HG02623 (cell line): ENCODE results near the gene AUTS2.

Experiments used
- ATAC-seq: cut with Tn5 transposase; IDR thresholded peaks from one replicate; pipeline ENCODE4 v1.9.1; 2021; ENCODE audit warnings: moderate library complexity; ENCODE audit not compliant: unreplicated experiment

Gene AUTS2

GRCh38 chr7:70142247-70142932, 544.1 kb downstream of the AUTS2 start:
- ATAC-seq: no peak

GRCh38 chr7:70143075-70144044, 545.1 kb downstream of the AUTS2 start:
- ATAC-seq: no peak

GRCh38 chr7:70148997-70149396, 550.7 kb downstream of the AUTS2 start:
- ATAC-seq: no peak

GRCh38 chr7:70152313-70152712, 554.0 kb downstream of the AUTS2 start:
- no peak for ATAC-seq

GRCh38 chr7:70153933-70154332, 555.7 kb downstream of the AUTS2 start:
- ATAC-seq: no peak

GRCh38 chr7:70154521-70155180, 556.4 kb downstream of the AUTS2 start:
- ATAC-seq: no peak

GRCh38 chr7:70156057-70156456, 557.8 kb downstream of the AUTS2 start:
- ATAC-seq: no peak

- no peak for ATAC-seq
Observed at GRCh38 chr7:70159121-70159520, 560.8 kb downstream of the AUTS2 start.

GRCh38 chr7:70165477-70166170, 567.3 kb downstream of the AUTS2 start:
- ATAC-seq: no peak

GRCh38 chr7:70171369-70171920, 573.2 kb downstream of the AUTS2 start:
- no peak for ATAC-seq

GRCh38 chr7:70177166-70177565, 578.9 kb downstream of the AUTS2 start:
- ATAC-seq: no peak

- no peak for ATAC-seq
Observed at GRCh38 chr7:70178211-70178610, 579.9 kb downstream of the AUTS2 start.

- ATAC-seq: no peak
Observed at GRCh38 chr7:70178787-70179186, 580.5 kb downstream of the AUTS2 start.

GRCh38 chr7:70182521-70182920, 584.2 kb downstream of the AUTS2 start:
- no peak for ATAC-seq

- ATAC-seq: no peak
Observed at GRCh38 chr7:70183278-70183677, 585.0 kb downstream of the AUTS2 start.

- ATAC-seq: no peak
Observed at GRCh38 chr7:70188901-70189650, 590.8 kb downstream of the AUTS2 start.

- no peak for ATAC-seq
Observed at GRCh38 chr7:70189776-70190175, 591.5 kb downstream of the AUTS2 start.

GRCh38 chr7:70190281-70190680, 592.0 kb downstream of the AUTS2 start:
- ATAC-seq: no peak

- ATAC-seq: no peak
Observed at GRCh38 chr7:70193514-70193913, 595.2 kb downstream of the AUTS2 start.
